ENCODE data around the gene FRRS1.

- TF ChIP-seq POLR2A (IDR thresholded peaks at IDR 0.05), result no peak
- TF ChIP-seq CTCF (IDR thresholded peaks at IDR 0.05), result no peak
- no peak for TF ChIP-seq EP300 (IDR thresholded peaks at IDR 0.05)
These were observed 45.3 kb upstream of the FRRS1 start for GRCh38 chr1:99811747-99812146.
